Activated CD4-positive, alpha-beta T cell treated with anti-CD3 and anti-CD28 coated beads, Interleukin-2, amount 50 U/mL, for 16 hours (primary cell): ENCODE measurements around the gene CTNND2.
"Not testable (repeated sequence)": the region's sequence is repeated elsewhere in the genome, so short reads cannot be mapped to it uniquely, and the experiment has no call there.

ENCODE experiments used
- DNase-seq: peaks from one replicate; pipeline ENCODE4 v3.0.0-alpha.2; 2020

Gene CTNND2

GRCh38 chr5:11656916-11657315 is 247.3 kb downstream of the CTNND2 start:
- no peak for DNase-seq

GRCh38 chr5:11655681-11656080 is 248.6 kb downstream of the CTNND2 start:
- no peak for DNase-seq

GRCh38 chr5:11650936-11651335 is 253.3 kb downstream of the CTNND2 start:
- no peak for DNase-seq

- no peak for DNase-seq
Observed at GRCh38 chr5:11646141-11646540, 258.1 kb downstream of the CTNND2 start.

GRCh38 chr5:11642438-11642837 is 261.8 kb downstream of the CTNND2 start:
- DNase-seq: no peak

- DNase-seq: no peak
Observed at GRCh38 chr5:11640158-11640873, 263.9 kb downstream of the CTNND2 start.

GRCh38 chr5:11622785-11623184 is 281.5 kb downstream of the CTNND2 start:
- no peak for DNase-seq

- no peak for DNase-seq
Observed at GRCh38 chr5:11620172-11620571, 284.1 kb downstream of the CTNND2 start.

- DNase-seq: no peak
Observed at GRCh38 chr5:11619339-11620024, 284.8 kb downstream of the CTNND2 start.

- DNase-seq: no peak
Observed at GRCh38 chr5:11617080-11617479, 287.2 kb downstream of the CTNND2 start.

GRCh38 chr5:11616624-11617023 is 287.6 kb downstream of the CTNND2 start:
- not testable (repeated sequence) for DNase-seq

- no peak for DNase-seq
Observed at GRCh38 chr5:11611011-11611410, 293.2 kb downstream of the CTNND2 start.

- DNase-seq: no peak
Observed at GRCh38 chr5:11609570-11610303, 294.5 kb downstream of the CTNND2 start.

- no peak for DNase-seq
Observed at GRCh38 chr5:11608530-11608929, 295.7 kb downstream of the CTNND2 start.

- DNase-seq: no peak
Observed at GRCh38 chr5:11607944-11608483, 296.2 kb downstream of the CTNND2 start.

- no peak for DNase-seq
Observed at GRCh38 chr5:11602298-11602697, 301.9 kb downstream of the CTNND2 start.

GRCh38 chr5:11599499-11599898 is 304.7 kb downstream of the CTNND2 start:
- no peak for DNase-seq

- DNase-seq: no peak
Observed at GRCh38 chr5:11596657-11597071, 307.6 kb downstream of the CTNND2 start.

- DNase-seq: no peak
Observed at GRCh38 chr5:11596185-11596584, 308.1 kb downstream of the CTNND2 start.

- no peak for DNase-seq
Observed at GRCh38 chr5:11595045-11595444, 309.2 kb downstream of the CTNND2 start.

- no peak for DNase-seq
Observed at GRCh38 chr5:11594021-11594420, 310.2 kb downstream of the CTNND2 start.

GRCh38 chr5:11590475-11590874 is 313.8 kb downstream of the CTNND2 start:
- DNase-seq: no peak

GRCh38 chr5:11588803-11589202 is 315.4 kb downstream of the CTNND2 start:
- no peak for DNase-seq

- no peak for DNase-seq
Observed at GRCh38 chr5:11584017-11584416, 320.2 kb downstream of the CTNND2 start.
